ENCODE data around the gene CCNH. TPM values are rescaled to one million over a fixed set of nuclear protein-coding genes. Genes with fewer than 3 reads are reported as not detected.
A peak's percentile ranks its signal among the peaks of the same experiment; 100 is the strongest.

Gene CCNH
- total RNA-seq, 1 donor from 2014 or later, result 74.0 TPM

- no peak for DNase-seq
Observed at GRCh38 chr5:87403409-87403808, 9.3 kb downstream of the CCNH start.

- no peak for DNase-seq
Observed at GRCh38 chr5:87401626-87402025, 11.1 kb downstream of the CCNH start.

GRCh38 chr5:87400305-87400899, 12.3 kb downstream of the CCNH start:
- DNase-seq, result peak; percentile 65

GRCh38 chr5:87399720-87400119, 13.0 kb downstream of the CCNH start:
- no peak for DNase-seq

GRCh38 chr5:87398981-87399614, 13.6 kb downstream of the CCNH start:
- no peak for DNase-seq

GRCh38 chr5:87394411-87395165, 18.1 kb downstream of the CCNH start:
- peak; percentile 24 for DNase-seq

- DNase-seq, result peak; percentile 78
Observed at GRCh38 chr5:87393331-87393730, 19.4 kb downstream of the CCNH start.

GRCh38 chr5:87392801-87393200, 19.9 kb downstream of the CCNH start:
- DNase-seq, result no peak

- DNase-seq, result no peak
Observed at GRCh38 chr5:87392170-87392569, 20.6 kb downstream of the CCNH start.

- DNase-seq, result no peak
Observed at GRCh38 chr5:87390576-87391199, 22.0 kb downstream of the CCNH start.

- DNase-seq, result no peak
Observed at GRCh38 chr5:87390075-87390474, 22.7 kb downstream of the CCNH start.

- no peak for DNase-seq
Observed at GRCh38 chr5:87389296-87390034, 23.3 kb downstream of the CCNH start.

GRCh38 chr5:87388129-87388528, 24.6 kb downstream of the CCNH start:
- no peak for DNase-seq

- DNase-seq, result no peak
Observed at GRCh38 chr5:87385802-87386201, 26.9 kb downstream of the CCNH start.

- DNase-seq, result no peak
Observed at GRCh38 chr5:87383216-87383615, 29.5 kb downstream of the CCNH start.

- DNase-seq, result no peak
Observed at GRCh38 chr5:87382224-87382623, 30.5 kb downstream of the CCNH start.

GRCh38 chr5:87372705-87373104, 40.0 kb downstream of the CCNH start:
- no peak for DNase-seq

- DNase-seq, result no peak
Observed at GRCh38 chr5:87369431-87369830, 43.3 kb downstream of the CCNH start.

- no peak for DNase-seq
Observed at GRCh38 chr5:87368601-87369000, 44.1 kb downstream of the CCNH start.

- no peak for DNase-seq
Observed at GRCh38 chr5:87367243-87367642, 45.5 kb downstream of the CCNH start.

GRCh38 chr5:87361536-87362213, 51.1 kb downstream of the CCNH start:
- no peak for DNase-seq

GRCh38 chr5:87361031-87361445, 51.7 kb downstream of the CCNH start:
- no peak for DNase-seq
